SK-N-SH (cell line): ENCODE measurements around the gene LGR4.

Experiments
- CHD2 ChIP-seq: fragments of 150-350 bp; IDR thresholded peaks from 2 replicates; pipeline ENCODE4 v1.6.1; 2018; ENCODE audit warnings: low read length; ENCODE audit not compliant: partially characterized antibody
- ELF1 ChIP-seq: IDR thresholded peaks from 2 replicates; pipeline ENCODE4 v1.4.0; 2012
- FOSL2 ChIP-seq: IDR thresholded peaks from 2 replicates; pipeline ENCODE4 v1.4.0; 2012; ENCODE audit warnings: low read depth, mild to moderate bottlenecking, moderate library complexity, borderline replicate concordance
- MAX ChIP-seq: IDR thresholded peaks from 2 replicates; pipeline ENCODE4 v1.4.0; 2012; ENCODE audit warnings: low read depth
- SIN3A ChIP-seq: IDR thresholded peaks from 2 replicates; pipeline ENCODE4 v1.6.1; 2012; ENCODE audit warnings: low read depth, mild to moderate bottlenecking, low read length, moderate library complexity, borderline replicate concordance
- TAF1 ChIP-seq: IDR thresholded peaks from 2 replicates; pipeline ENCODE4 v1.6.1; 2012; ENCODE audit warnings: low read depth, mild to moderate bottlenecking, low read length, moderate library complexity, borderline replicate concordance
- TEAD4 ChIP-seq: IDR thresholded peaks from 2 replicates; pipeline ENCODE4 v1.4.0; 2012; ENCODE audit warnings: mild to moderate bottlenecking, borderline replicate concordance; ENCODE audit not compliant: insufficient read depth
- TF ChIP-seq, protein P1 (sequence below): fragments of 200-600 bp; sonication (generic); IDR thresholded peaks from 2 replicates; pipeline ENCODE4 v1.6.1; 2017; ENCODE audit warnings: antibody characterized with exemption, mild to moderate bottlenecking, moderate library complexity

DNA sequence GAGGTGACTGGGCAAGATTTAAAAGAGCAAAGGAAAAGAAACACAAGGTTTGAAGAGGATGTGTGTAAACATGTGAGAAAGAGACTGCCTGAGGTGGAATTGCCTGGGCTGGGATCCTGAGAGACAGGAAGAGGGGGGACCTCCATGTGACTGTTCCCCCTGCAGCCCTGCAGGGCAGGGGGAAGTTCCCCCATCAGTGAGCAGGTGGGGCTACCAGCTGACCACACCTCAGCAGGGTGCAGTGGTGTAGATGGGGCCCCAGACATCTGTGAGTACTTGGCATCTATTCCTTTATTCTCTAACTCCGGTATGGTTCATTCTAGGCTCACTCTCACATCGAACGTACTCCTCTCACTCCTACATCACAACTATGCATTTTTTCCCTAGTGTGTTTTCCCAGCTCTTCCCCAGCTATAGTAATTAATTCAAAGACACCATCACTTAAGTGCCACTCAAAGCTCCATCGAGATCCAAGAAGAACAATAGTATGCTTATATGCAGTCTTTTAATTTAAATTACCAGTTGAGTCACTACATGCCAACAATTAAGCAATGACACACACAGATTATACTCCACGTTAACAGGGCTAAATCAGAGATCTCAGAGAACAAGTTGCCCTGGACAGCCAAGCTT lies 42.7 kb downstream of the LGR4 start:
- TF ChIP-seq, protein P1, sequence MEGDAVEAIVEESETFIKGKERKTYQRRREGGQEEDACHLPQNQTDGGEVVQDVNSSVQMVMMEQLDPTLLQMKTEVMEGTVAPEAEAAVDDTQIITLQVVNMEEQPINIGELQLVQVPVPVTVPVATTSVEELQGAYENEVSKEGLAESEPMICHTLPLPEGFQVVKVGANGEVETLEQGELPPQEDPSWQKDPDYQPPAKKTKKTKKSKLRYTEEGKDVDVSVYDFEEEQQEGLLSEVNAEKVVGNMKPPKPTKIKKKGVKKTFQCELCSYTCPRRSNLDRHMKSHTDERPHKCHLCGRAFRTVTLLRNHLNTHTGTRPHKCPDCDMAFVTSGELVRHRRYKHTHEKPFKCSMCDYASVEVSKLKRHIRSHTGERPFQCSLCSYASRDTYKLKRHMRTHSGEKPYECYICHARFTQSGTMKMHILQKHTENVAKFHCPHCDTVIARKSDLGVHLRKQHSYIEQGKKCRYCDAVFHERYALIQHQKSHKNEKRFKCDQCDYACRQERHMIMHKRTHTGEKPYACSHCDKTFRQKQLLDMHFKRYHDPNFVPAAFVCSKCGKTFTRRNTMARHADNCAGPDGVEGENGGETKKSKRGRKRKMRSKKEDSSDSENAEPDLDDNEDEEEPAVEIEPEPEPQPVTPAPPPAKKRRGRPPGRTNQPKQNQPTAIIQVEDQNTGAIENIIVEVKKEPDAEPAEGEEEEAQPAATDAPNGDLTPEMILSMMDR = no peak
- no peak for TF ChIP-seq MAX
- TF ChIP-seq TAF1 = no peak
- no peak for TF ChIP-seq ELF1
- TF ChIP-seq CHD2 = no peak
- no peak for TF ChIP-seq TEAD4
- TF ChIP-seq SIN3A = no peak
- TF ChIP-seq FOSL2 = no peak
